ENCODE results near the gene MRAS.

- TF ChIP-seq CTCF (IDR thresholded peaks at IDR 0.05) = no peak
- no peak for TF ChIP-seq POLR2A (IDR thresholded peaks at IDR 0.05)
Measured at GRCh38 chr3:138323971-138324370, 24.4 kb upstream of the MRAS start.
